ENCODE measurements around the gene KIRREL3.

- TF ChIP-seq, protein P1, sequence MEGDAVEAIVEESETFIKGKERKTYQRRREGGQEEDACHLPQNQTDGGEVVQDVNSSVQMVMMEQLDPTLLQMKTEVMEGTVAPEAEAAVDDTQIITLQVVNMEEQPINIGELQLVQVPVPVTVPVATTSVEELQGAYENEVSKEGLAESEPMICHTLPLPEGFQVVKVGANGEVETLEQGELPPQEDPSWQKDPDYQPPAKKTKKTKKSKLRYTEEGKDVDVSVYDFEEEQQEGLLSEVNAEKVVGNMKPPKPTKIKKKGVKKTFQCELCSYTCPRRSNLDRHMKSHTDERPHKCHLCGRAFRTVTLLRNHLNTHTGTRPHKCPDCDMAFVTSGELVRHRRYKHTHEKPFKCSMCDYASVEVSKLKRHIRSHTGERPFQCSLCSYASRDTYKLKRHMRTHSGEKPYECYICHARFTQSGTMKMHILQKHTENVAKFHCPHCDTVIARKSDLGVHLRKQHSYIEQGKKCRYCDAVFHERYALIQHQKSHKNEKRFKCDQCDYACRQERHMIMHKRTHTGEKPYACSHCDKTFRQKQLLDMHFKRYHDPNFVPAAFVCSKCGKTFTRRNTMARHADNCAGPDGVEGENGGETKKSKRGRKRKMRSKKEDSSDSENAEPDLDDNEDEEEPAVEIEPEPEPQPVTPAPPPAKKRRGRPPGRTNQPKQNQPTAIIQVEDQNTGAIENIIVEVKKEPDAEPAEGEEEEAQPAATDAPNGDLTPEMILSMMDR (IDR thresholded peaks at IDR 0.05; ENCODE audit: low read depth, low read length) = no peak
- no peak for TF ChIP-seq EZH2phosphoT487 (IDR thresholded peaks at IDR 0.05; ENCODE audit: low read depth)
Observed at GRCh38 chr11:126823274-126823673, 177.3 kb downstream of the KIRREL3 start.
